GM23338 (cell line): ENCODE data around the gene CHRM1. TPM values are rescaled to one million over a fixed set of nuclear protein-coding genes. Genes with fewer than 3 reads are reported as not detected.

ENCODE experiments used
- ATAC-seq: fragments of 200-7000 bp; cut with Tn5 transposase; 3 replicates; pipeline ENCODE4 v1.9.1; 2020
- DNase-seq: peaks from one replicate; pipeline ENCODE4 v3.0.0-alpha.2; 2015; ENCODE audit warnings: low spot score
- H2AFZ ChIP-seq: fragments of 200-600 bp; sonication (generic); 2 replicates; pipeline ENCODE4 v1.8.0; 2016; ENCODE audit warnings: antibody characterized with exemption, mild to moderate bottlenecking, moderate library complexity
- H3F3A ChIP-seq: fragments of 200-600 bp; sonication (generic); replicated peaks from 2 replicates; pipeline ENCODE4 v1.8.0; 2017; ENCODE audit warnings: antibody characterized with exemption, mixed run types, low read depth
- H3K27ac ChIP-seq: fragments of 200-600 bp; sonication (generic); 2 replicates; pipeline ENCODE4 v1.6.1; 2016; ENCODE audit warnings: low read depth
- H3K27me3 ChIP-seq: fragments of 200-600 bp; sonication (generic); 2 replicates; pipeline ENCODE4 v1.8.0; 2016; ENCODE audit warnings: mild to moderate bottlenecking, mixed run types, moderate library complexity; ENCODE audit not compliant: insufficient read depth
- H3K36me3 ChIP-seq: fragments of 200-600 bp; sonication (generic); 2 replicates; pipeline ENCODE4 v1.8.0; 2016; ENCODE audit warnings: mild to moderate bottlenecking; ENCODE audit not compliant: insufficient read depth
- H3K4me1 ChIP-seq: fragments of 200-600 bp; sonication (generic); 2 replicates; pipeline ENCODE4 v1.8.0; 2016; ENCODE audit warnings: mild to moderate bottlenecking, moderate library complexity; ENCODE audit not compliant: insufficient read depth
- H3K4me2 ChIP-seq: fragments of 200-600 bp; sonication (generic); 2 replicates; pipeline ENCODE4 v1.7.1; 2017; ENCODE audit warnings: mixed run types
- H3K4me3 ChIP-seq: fragments of 200-600 bp; sonication (generic); 2 replicates; pipeline ENCODE4 v1.6.1; 2016; ENCODE audit warnings: mixed run types
- H3K79me2 ChIP-seq: fragments of 200-600 bp; sonication (generic); replicated peaks from 2 replicates; pipeline ENCODE4 v1.8.0; 2017; ENCODE audit warnings: mild to moderate bottlenecking; ENCODE audit not compliant: insufficient read depth
- H3K9me2 ChIP-seq: fragments of 200-600 bp; sonication (generic); 2 replicates; pipeline ENCODE4 v1.8.0; 2017; ENCODE audit not compliant: insufficient read depth
- H4K20me1 ChIP-seq: fragments of 200-600 bp; sonication (generic); replicated peaks from 2 replicates; pipeline ENCODE4 v1.8.0; 2017; ENCODE audit warnings: mild to moderate bottlenecking; ENCODE audit not compliant: insufficient read depth
- H3K27ac Mint-ChIP-seq: 2 replicates; pipeline ENCODE4 v1.8.0; 2020; ENCODE audit warnings: inconsistent platforms, mild to moderate bottlenecking, moderate library complexity, mixed read lengths
- H3K27me3 Mint-ChIP-seq: 3 replicates; pipeline ENCODE4 v1.8.0; 2022; ENCODE audit warnings: low read depth, mild to moderate bottlenecking, moderate library complexity, mixed read lengths, inconsistent platforms; ENCODE audit not compliant: insufficient read depth, poor library complexity
- H3K36me3 Mint-ChIP-seq: 3 replicates; pipeline ENCODE4 v1.8.0; 2021; ENCODE audit warnings: low read depth, mild to moderate bottlenecking, inconsistent platforms, moderate library complexity, mixed read lengths
- H3K4me1 Mint-ChIP-seq: 3 replicates; pipeline ENCODE4 v1.8.0; 2020; ENCODE audit warnings: mild to moderate bottlenecking, inconsistent platforms, mixed read lengths
- H3K4me3 Mint-ChIP-seq: 3 replicates; pipeline ENCODE4 v1.8.0; 2021; ENCODE audit warnings: moderate library complexity, mild to moderate bottlenecking, inconsistent platforms, mixed read lengths
- H3K9me3 Mint-ChIP-seq: 3 replicates; pipeline ENCODE4 v1.8.0; 2020; ENCODE audit warnings: moderate library complexity, mild to moderate bottlenecking, inconsistent platforms, mixed read lengths
- CTCF ChIP-seq, 2 experiments: fragments of 200-600 bp in 1 of 2; sonication (generic) in 1 of 2; conservative IDR thresholded peaks; 2 replicates each; pipeline versions ENCODE4 v1.5.1 to v1.6.1; 2016 to 2017; ENCODE audit warnings: antibody characterized with exemption in 2 of 2, low read depth in 2 of 2, mild to moderate bottlenecking in 2 of 2, moderate library complexity in 1 of 2
- ETS1 ChIP-seq: IDR thresholded peaks from 2 replicates; pipeline ENCODE4 v1.6.1; 2016; ENCODE audit warnings: antibody characterized with exemption
- POLR2AphosphoS5 ChIP-seq: IDR thresholded peaks from 2 replicates; pipeline ENCODE4 v1.6.1; 2016; ENCODE audit warnings: antibody characterized with exemption, low read depth
- STAT1 ChIP-seq: IDR thresholded peaks from one replicate; pipeline ENCODE4 v1.6.1; 2016; ENCODE audit warnings: antibody characterized with exemption; ENCODE audit not compliant: unreplicated experiment
- ZNF331 ChIP-seq: fragments of 250-450 bp; sonication (Bioruptor Pico); IDR thresholded peaks from 2 replicates; pipeline ENCODE4 v1.5.0; 2020; ENCODE audit warnings: low read depth, mild to moderate bottlenecking, moderate library complexity
- ZNF462 ChIP-seq: fragments of 250-450 bp; sonication (Bioruptor Pico); IDR thresholded peaks from 2 replicates; pipeline ENCODE4 v1.5.0; 2020; ENCODE audit warnings: mild to moderate bottlenecking, moderate library complexity
- polyA plus RNA-seq: library from polyadenylated mRNA; unstranded; fragments of >200 nt; fragmentation: Nextera tagmentation; extraction: Ambion mirVana; gene quantifications from 2 replicates; pipeline ENCODE4 v1.2.1, GENCODE V29; 2016
- total RNA-seq: library from RNA; depleted of rRNA; stranded (reverse); fragments of >200 nt; shearing (Covaris generic); gene quantifications from 2 replicates; pipeline ENCODE4 v1.2.3, GENCODE V29; 2014

Gene CHRM1
- total and polyA plus RNA-seq, 2 experiments from 2014 or later, result 0.14 to 0.44 TPM

- TF ChIP-seq STAT1, result no peak
- no peak for TF ChIP-seq ETS1
- no peak for TF ChIP-seq ZNF331
- no peak for TF ChIP-seq POLR2AphosphoS5
- no peak for TF ChIP-seq ZNF462 (CRISPR knock-in tag)
- no peak for TF ChIP-seq CTCF (conservative IDR thresholded peaks at IDR 0.05; ENCODE audit: low read depth in 2 of 2)
- Histone ChIP-seq H3F3A (no peaks in the 10 kb centered on the region), H3K27me3 (no peaks in the 10 kb centered on the region), H3K36me3 (no peaks in the 10 kb centered on the region), H3K4me1 (no peaks in the 10 kb centered on the region), H3K4me2 (no peak overlapping the region), H3K4me3 (no peak overlapping the region), H3K27ac (no peak overlapping the region), H2AFZ (no peak overlapping the region), H4K20me1 (no peaks in the 10 kb centered on the region), H3K79me2 (no peaks in the 10 kb centered on the region), H3K9me2 (no peaks in the 10 kb centered on the region)
- no peak for ATAC-seq
- Mint-ChIP-seq H3K36me3 (no peaks in the 10 kb centered on the region), H3K4me3 (no peak overlapping the region), H3K27me3 (peaks cover 12% of the 10 kb centered on the region), H3K4me1 (no peaks in the 10 kb centered on the region), H3K9me3 (no peaks in the 10 kb centered on the region; the same call in 2 of the 3 replicates), H3K27ac (no peak overlapping the region)
- DNase-seq, result no peak
Measured at GRCh38 chr11:62962391-62962790, 41.2 kb upstream of the CHRM1 start.
